HG02840 (cell line): ENCODE results near the gene FRAS1.
"Not testable (repeated sequence)": the region's sequence is repeated elsewhere in the genome, so short reads cannot be mapped to it uniquely, and the experiment has no call there.

Experiments
- ATAC-seq: cut with Tn5 transposase; IDR thresholded peaks from one replicate; pipeline ENCODE4 v1.9.1; 2021; ENCODE audit warnings: mild to moderate bottlenecking, moderate library complexity, moderate number of reproducible peaks; ENCODE audit not compliant: unreplicated experiment, low FRiP score

The FRAS1 gene

DNA sequence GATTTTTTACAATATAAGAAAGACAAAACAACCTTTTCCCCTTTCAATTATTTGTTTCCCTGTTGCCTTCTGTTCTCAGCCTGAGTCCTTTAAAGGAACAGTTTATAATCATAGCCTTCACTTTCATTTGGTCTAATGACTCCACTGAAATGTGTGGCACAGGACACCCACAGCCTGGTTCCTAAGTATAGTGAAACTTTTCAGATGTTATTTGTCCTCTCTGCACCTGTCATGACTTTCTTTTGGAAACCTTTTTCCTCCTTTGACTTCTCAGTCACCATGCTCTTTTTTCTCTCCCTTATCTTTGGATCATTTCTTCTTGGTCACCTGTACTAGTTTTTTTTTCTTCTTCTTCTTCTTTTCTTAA lies 256.6 kb downstream of the FRAS1 start:
- ATAC-seq, result no peak

GRCh38 chr4:78318126-78318525 lies 261.0 kb downstream of the FRAS1 start:
- no peak for ATAC-seq

DNA sequence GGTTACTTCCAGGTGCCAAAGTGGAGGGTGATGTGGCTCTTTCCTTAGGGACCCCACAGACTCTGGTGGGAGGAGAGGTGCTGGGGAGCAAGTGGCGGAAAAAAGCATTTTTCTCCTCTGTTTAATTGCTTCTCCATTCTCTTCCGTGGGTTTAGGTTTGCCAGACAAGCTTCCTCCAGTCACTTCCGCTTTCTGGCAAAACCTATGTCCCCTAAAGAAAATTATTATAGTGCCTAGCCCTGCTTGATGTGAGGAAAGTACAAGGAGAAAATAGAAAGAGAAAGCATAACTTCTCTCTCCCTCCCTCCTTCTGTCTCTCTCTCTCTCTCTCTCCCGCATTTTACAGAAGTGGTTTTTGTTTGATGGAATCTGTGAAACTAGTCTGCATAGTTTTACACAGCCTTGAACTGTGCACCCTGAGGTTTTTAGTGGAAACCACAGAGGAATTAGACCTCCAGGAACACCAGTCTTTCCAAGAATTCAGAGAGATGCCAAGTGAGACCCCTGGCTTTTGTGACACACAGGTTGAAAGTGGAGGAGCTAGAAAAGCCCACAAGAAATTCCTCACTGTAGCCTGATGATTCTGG lies 263.3 kb downstream of the FRAS1 start:
- no peak for ATAC-seq

GRCh38 chr4:78322032-78322431 lies 264.9 kb downstream of the FRAS1 start:
- no peak for ATAC-seq

DNA sequence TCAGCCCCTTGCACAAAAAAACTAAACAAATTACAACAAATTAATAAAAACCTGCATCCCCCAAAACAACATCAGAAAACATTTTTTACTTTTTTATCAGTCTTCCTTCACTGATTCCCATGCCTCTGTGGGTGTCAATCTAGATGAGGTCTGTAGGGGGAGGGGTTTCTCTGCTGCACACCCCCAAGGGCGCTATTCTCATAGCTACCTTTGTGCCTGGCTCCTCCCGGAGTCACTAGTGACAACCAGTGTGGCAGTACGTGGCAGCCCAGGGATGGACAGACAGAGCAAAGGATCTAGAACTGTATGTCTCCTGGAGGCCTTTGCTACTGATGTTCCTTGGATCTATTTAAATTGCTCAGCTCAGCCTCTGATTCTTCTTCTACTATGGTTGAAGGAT lies 266.3 kb downstream of the FRAS1 start:
- ATAC-seq, result no peak

DNA sequence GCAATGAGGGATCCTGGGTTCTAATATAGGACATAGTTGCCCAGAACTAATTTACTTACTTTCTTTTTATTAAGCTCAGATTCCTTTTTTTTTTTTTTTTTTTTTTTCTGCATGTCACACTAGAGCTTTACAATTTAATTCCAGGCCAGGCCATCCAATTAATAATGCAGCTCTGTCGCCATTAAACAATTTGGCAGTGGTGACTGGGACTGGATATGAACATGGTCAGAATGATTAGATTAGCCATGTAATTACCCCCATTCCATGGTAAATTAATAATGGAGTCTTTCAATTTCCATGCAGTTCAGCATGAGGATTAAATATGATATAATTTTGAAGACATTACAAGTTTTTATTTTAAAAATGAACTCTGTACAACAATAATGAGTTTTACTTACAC lies 267.5 kb downstream of the FRAS1 start:
- ATAC-seq, result no peak

- no peak for ATAC-seq
Measured at GRCh38 chr4:78325271-78326157, 268.4 kb downstream of the FRAS1 start.

DNA sequence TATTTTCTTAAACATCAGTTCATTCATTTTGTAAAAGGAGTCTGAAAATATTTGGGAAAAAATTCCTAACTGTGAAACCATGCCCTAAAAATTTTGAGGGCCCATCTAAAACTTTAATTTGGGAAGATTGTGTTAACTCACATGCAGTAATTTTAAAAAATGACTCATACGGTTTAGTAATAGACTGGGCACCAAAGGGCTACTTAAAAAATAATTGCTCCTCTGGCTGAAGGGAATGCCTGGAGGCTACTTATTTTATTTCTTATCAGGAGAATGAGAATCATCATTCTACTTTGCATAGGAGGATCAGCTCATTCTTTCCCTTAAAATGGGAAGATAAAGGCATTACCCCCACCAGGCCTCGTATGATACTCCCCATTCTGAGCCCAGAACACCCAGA lies 271.5 kb downstream of the FRAS1 start:
- not testable (repeated sequence) for ATAC-seq

- no peak for ATAC-seq
Measured at GRCh38 chr4:78331186-78331585, 274.1 kb downstream of the FRAS1 start.

DNA sequence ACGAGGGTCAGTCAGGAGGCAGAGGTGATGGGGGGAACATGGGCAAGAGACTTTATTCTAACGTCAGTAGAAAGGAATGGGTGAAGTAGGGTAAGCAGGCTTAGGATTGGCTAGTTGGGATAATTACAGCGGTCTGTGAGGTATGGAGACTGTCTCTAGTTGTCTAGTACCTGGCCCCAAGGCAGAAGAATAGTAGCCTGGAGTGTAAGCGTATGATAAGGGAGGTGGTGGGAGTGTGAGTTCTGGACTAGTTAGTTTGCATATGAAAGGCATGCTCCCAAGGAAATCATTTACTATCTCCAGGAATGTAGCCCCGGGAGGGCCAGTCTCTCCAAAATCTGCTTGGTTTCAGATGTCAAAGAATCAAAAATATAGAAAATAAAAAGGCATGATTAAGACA lies 274.8 kb downstream of the FRAS1 start:
- ATAC-seq, result no peak

DNA sequence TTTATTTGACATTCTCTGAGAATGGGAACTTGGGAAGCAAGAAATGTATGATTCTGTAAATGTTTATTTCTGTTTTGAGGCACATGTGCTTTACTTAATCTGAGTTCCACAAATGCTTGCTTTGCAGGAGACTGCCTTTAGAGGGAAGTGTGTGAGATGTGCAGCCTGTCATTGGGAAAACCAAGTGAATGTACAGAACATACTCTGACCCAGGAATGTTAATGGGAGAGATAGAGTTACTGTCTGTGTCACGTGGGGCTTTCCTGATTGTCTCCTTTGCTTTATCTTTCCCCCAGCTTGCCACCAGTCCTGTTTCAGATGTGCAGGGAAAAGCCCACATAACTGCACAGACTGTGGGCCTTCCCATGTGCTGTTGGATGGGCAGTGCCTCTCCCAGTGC lies 275.9 kb downstream of the FRAS1 start:
- ATAC-seq, result no peak

DNA sequence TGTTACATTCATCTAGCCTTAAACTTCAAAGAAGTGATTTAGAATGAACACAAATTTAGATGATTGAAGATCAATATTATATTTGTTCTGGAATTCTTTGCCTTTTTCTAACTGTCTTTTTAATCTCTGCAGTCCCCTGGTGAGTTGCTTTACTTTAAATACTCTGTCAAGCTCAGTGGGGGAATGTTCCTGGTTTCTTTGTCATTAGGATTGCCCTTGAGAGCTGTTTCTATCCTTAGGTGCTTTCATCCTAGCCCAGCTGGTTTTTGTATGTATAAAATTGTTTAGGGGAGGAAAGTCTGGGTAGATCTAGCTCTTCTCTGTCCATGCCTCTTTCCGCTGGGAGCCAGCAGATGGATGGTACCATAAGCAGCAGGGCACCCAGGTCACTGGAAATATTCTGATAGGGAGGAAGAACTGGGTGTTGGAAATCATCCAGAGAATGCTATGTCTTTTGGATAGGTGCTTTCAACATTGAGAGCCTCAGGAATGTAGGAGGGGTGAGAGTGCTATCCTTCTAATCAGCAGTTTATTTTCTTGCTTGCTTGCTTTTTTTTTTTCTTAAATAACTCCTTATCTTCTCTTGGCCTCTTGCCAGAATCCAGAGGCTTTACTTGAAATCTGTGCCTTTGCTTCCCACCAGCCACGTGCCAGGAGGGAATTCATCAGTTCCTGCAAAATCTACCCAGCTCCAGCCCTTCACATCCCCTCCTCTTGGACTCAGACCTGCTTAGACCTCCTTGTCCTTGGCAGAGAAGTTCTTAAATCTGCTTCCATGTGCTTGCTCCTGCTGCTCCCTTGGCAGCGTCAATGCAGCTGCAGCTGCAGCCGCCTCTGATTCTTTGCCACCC lies 279.2 kb downstream of the FRAS1 start:
- ATAC-seq, result no peak

GRCh38 chr4:78337244-78338020 lies 280.3 kb downstream of the FRAS1 start:
- ATAC-seq, result no peak

DNA sequence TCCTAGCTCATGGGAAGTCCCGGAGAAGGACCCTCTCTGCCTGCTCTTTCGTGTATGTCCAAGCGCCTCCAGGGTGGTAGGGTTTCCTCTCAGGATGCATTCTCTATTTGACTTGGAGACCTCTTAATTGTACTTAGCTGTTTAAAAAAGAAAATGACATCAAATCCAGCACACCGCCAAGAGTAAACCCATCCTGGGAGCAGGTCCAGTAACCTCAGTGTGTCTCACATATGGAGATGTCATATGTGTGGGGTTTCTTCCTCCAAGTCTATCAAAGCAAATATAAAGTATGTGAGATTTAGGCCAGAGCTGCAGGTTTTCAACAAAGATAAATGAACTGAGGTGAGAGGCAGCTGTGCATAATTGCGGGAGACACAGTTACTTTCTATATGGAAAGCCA lies 285.0 kb downstream of the FRAS1 start:
- ATAC-seq, result no peak

GRCh38 chr4:78343682-78344081 lies 286.6 kb downstream of the FRAS1 start:
- no peak for ATAC-seq

DNA sequence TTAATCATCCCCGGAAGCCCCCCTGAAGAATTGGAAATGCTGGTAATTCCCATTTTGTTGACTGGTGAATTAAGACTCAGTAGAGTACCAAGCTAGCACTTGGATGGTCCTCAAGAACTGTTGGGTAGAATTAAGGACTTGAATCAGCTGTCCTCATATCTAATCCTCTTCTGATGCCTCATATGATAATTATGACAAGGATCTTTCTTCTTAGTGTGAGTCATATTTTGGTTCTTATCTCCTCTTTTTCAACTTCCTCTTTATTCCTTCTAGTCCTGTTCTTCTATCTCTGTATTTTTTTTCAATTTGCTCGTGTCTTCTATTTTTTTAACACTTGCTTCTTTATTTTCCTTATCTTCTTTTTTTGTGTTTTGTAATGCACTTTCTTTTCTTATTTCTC lies 288.1 kb downstream of the FRAS1 start:
- ATAC-seq, result no peak

GRCh38 chr4:78346222-78346621 lies 289.1 kb downstream of the FRAS1 start:
- no peak for ATAC-seq

GRCh38 chr4:78347527-78347926 lies 290.4 kb downstream of the FRAS1 start:
- no peak for ATAC-seq

GRCh38 chr4:78353921-78354320 lies 296.8 kb downstream of the FRAS1 start:
- ATAC-seq, result no peak

GRCh38 chr4:78354782-78355181 lies 297.7 kb downstream of the FRAS1 start:
- ATAC-seq, result no peak

DNA sequence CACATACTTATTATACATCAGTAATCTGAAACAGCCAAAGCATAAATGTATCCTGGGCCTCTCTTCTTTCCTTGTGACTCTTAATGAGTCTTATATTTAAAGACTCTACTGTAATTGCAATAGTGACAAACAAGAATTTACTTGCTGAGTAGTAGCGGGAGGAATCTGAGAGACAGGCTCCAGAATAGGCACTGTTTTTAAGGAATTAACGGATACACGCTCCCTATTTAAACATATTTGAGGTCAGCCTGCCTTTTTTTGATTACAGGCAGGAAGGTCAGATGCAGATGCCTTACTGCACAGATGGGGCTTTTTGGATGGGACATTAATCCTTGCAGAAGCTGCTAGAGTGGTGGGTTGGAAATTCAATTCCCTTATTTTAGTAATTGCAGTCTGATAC lies 298.2 kb downstream of the FRAS1 start:
- ATAC-seq, result no peak
